ENCODE measurements around the gene GNL3.
A peak's percentile ranks its signal among the peaks of the same experiment; 100 is the strongest.

GNL3 gene

DNA sequence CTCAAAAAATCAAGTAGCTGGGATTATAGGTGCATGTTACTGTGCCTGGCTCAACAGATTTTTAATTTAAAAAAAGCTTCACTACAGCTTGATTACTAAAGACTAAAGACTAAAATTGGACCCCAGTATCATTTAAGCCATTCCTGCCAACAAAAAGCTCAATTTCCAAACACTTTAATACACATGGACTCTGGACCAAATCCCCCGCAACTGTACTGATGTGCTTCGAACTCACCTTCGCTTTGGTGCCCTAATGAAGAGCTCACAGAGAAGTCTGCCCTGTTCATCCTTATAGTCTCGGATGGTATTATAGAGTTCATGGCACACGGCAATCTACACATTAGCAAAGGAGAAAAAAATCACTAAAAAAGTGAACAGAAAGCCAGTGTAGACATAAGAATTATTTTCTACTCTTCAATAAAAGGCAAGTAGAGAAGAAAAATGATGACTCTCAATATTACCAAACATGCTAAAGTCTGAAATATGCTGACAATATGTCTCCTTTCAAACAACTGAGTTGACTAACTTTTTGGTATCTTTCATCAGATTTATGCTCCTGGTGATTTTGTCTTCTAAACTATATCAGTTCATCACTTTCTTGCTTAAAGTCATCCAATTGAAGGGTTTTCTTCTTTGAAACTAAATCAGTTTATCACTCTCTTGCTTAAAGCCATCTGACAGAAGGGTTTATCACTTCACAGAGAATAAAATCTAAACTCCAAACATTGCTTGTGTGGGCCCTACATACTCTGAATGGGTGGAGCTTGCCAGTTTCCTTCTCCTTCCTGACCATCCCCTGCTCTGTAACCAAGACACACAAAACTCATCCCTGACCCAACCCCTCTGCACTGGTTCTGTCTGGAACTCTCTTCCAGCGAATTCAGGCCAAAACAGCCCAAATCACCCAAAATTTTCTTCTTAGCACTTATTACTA, 7.3 kb upstream of the GNL3 start:
- peaks cover 9% of the 10 kb centered on the region for H3K4me1 ChIP-seq (ENCODE audit: insufficient read depth, low read length)
- H3K27me3 ChIP-seq (ENCODE audit: insufficient read depth, low read length) = no peaks in the 10 kb centered on the region
- no peak overlapping the region for H3K4me3 ChIP-seq (ENCODE audit: low read length)
- peaks cover 69% of the 10 kb centered on the region for H3K36me3 ChIP-seq (ENCODE audit: insufficient read depth, low read length)
- no peak overlapping the region for H2AFZ ChIP-seq (ENCODE audit: low read depth, low read length)
- peaks cover 4% of the 10 kb centered on the region for H3K9me3 ChIP-seq (ENCODE audit: low read length)

DNA sequence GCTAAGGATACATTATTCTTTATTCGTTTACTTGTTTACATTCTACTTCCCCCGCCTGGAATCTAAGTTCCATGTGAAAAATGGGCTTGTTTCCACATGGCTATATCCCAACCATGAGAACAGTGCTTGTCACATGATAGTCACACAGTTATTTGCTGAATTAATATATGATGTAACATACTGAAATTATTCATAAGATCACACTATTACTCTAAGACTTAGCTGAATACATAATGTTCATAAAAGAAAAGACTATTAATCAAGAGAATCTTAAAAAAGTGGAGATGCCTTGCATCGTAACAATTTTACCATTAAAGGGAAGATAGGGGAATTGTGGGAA, 6.7 kb upstream of the GNL3 start:
- Histone ChIP-seq H3K4me1 (ENCODE audit: insufficient read depth, low read length) (peaks cover 10% of the 10 kb centered on the region), H3K9me3 (ENCODE audit: low read length) (peaks cover 4% of the 10 kb centered on the region), H3K27me3 (ENCODE audit: insufficient read depth, low read length) (no peaks in the 10 kb centered on the region), H3K36me3 (ENCODE audit: insufficient read depth, low read length) (peaks cover 65% of the 10 kb centered on the region), H2AFZ (ENCODE audit: low read depth, low read length) (no peak overlapping the region), H3K4me3 (ENCODE audit: low read length) (no peak overlapping the region)

DNA sequence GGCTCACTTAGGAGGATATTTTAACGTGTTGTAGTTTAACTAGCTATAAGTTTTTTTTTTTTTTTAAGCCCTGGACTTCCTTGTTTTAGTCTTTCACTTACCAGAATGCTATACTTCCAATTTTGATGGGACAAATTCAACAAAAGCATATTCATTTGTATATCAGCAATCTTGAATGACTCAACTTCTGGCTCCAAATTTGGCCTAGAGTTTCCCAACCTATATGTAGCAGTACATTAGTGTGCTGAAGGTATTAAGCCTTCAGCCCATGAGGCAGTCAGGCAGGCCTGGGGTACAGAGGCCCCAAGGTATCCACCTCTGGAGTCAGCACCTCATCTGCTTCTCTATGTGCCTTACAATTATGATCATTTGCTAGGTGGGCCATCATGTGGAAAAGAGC, 6.0 kb upstream of the GNL3 start:
- H2AFZ ChIP-seq (ENCODE audit: low read depth, low read length) = no peak overlapping the region
- no peaks in the 10 kb centered on the region for H3K27me3 ChIP-seq (ENCODE audit: insufficient read depth, low read length)
- H3K4me1 ChIP-seq (ENCODE audit: insufficient read depth, low read length) = peaks cover 15% of the 10 kb centered on the region
- H3K4me3 ChIP-seq (ENCODE audit: low read length) = no peak overlapping the region
- peaks cover 61% of the 10 kb centered on the region for H3K36me3 ChIP-seq (ENCODE audit: insufficient read depth, low read length)
- H3K9me3 ChIP-seq (ENCODE audit: low read length) = peaks cover 4% of the 10 kb centered on the region

DNA sequence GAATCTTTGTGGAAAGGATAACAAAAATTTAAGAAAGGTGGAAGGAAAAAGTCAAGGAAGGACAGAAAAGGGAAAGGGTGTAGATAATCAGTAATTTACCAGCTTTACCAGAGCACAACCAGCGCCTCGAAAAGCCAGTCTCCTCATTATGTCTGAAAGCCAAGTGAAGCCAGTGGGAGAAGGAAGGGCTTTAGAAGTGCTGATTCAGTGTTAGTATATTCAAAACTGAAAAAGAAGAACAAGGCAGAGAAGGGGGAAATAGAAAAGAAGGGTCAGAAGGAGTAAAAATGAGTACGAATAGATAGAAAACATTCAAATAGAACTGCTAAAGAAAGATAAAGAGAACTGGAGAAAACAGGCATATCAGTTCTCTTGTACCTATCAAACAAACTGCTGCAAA, 4.2 kb upstream of the GNL3 start:
- H3K4me1 ChIP-seq (ENCODE audit: insufficient read depth, low read length) = peaks cover 20% of the 10 kb centered on the region
- peaks cover 2% of the 10 kb centered on the region for H3K9me3 ChIP-seq (ENCODE audit: low read length)
- no peak overlapping the region for H2AFZ ChIP-seq (ENCODE audit: low read depth, low read length)
- no peak overlapping the region for H3K4me3 ChIP-seq (ENCODE audit: low read length)
- no peaks in the 10 kb centered on the region for H3K27me3 ChIP-seq (ENCODE audit: insufficient read depth, low read length)
- peaks cover 46% of the 10 kb centered on the region for H3K36me3 ChIP-seq (ENCODE audit: insufficient read depth, low read length)

DNA sequence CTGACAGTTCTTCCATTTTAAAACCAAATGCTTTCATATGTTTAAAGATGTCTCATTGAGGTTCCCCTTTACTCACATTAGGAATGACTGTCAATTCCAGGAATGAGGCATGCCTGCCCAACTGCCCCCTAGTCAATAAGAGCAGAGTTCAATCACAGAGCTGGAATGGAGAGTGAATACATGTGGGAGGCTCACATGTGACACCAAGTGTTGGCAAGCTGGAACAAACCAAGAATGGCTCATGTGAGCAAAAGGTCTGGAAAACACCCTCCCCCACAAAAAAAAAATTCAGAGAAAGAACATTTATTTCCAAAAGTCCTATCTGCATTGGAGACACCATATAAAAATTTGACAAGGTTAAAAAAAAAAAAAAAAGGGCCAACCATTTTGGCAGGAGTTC, 3.8 kb upstream of the GNL3 start:
- Histone ChIP-seq H3K4me1 (ENCODE audit: insufficient read depth, low read length) (peaks cover 25% of the 10 kb centered on the region), H3K9me3 (ENCODE audit: low read length) (no peaks in the 10 kb centered on the region), H3K36me3 (ENCODE audit: insufficient read depth, low read length) (peaks cover 42% of the 10 kb centered on the region), H3K27me3 (ENCODE audit: insufficient read depth, low read length) (no peaks in the 10 kb centered on the region), H2AFZ (ENCODE audit: low read depth, low read length) (no peak overlapping the region), H3K4me3 (ENCODE audit: low read length) (no peak overlapping the region)

DNA sequence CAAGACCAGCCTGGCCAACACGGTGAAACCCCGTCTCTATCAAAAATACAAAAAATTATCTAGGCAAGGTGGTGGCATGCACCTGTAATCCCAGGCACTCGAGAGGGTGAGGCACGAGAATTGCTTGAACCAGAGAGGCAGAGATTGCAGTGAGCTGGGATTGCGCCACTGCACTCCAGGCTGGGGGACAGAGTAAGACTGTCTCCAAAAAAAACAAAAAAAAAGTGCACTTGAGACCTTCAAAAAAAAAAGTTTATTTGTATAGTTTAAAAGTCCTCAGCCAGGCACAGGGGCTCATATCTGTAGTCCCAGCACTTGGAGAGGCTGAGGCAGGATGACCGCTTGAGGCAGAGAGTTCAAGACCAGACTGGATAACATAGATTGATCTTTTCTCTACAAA, 2.2 kb upstream of the GNL3 start:
- Histone ChIP-seq H3K27me3 (ENCODE audit: insufficient read depth, low read length) (no peaks in the 10 kb centered on the region), H3K36me3 (ENCODE audit: insufficient read depth, low read length) (peaks cover 44% of the 10 kb centered on the region), H3K4me1 (ENCODE audit: insufficient read depth, low read length) (peaks cover 33% of the 10 kb centered on the region), H3K9me3 (ENCODE audit: low read length) (no peaks in the 10 kb centered on the region), H3K4me3 (ENCODE audit: low read length) (no peak overlapping the region), H2AFZ (ENCODE audit: low read depth, low read length) (no peak overlapping the region)

DNA sequence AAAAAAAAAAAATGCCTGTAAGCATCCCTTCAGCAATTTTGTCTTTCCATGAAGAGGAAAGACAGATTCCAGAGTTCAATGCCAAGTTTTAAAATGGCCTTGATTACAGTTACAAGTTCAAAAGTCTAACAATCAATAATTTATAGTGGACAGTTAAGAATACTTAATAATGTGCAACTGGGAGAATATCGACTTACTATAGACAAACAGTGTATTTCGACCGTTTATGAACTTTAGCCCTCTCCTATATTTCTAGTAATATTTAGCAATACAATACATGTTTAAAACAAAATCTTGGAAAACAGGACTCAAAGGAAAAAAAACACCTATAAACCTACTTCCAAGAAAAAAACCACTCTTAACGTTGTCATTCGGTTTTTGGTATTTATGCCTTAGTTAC, 1.6 kb upstream of the GNL3 start:
- peaks cover 33% of the 10 kb centered on the region for H3K4me1 ChIP-seq (ENCODE audit: insufficient read depth, low read length)
- peaks cover 44% of the 10 kb centered on the region for H3K36me3 ChIP-seq (ENCODE audit: insufficient read depth, low read length)
- no peaks in the 10 kb centered on the region for H3K9me3 ChIP-seq (ENCODE audit: low read length)
- H3K4me3 ChIP-seq (ENCODE audit: low read length) = peak overlapping the region; percentile 86
- no peak overlapping the region for H2AFZ ChIP-seq (ENCODE audit: low read depth, low read length)
- no peaks in the 10 kb centered on the region for H3K27me3 ChIP-seq (ENCODE audit: insufficient read depth, low read length)

DNA sequence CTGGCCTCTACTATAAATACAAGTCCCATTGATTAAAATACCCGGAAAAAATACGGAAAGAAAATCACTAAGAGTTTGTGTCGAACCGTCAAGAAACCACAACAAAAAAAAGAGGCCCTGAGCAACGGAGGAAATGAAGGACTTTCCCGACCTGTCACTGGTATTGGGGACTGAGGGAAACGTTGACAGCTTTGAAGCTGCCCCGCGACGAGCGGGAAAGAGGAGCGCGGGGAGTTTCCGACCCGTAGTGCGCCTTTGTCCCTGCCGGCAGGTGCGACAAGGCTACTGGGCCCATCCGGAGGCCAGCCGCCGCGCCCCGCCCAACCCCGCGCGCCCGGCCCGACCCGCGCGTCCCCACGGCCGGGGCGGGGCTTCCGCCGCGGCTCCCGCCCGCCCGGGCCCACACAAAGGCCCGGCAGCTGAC, 535 bp upstream of the GNL3 start:
- Histone ChIP-seq H3K36me3 (ENCODE audit: insufficient read depth, low read length) (peaks cover 42% of the 10 kb centered on the region), H3K9me3 (ENCODE audit: low read length) (no peaks in the 10 kb centered on the region)

DNA sequence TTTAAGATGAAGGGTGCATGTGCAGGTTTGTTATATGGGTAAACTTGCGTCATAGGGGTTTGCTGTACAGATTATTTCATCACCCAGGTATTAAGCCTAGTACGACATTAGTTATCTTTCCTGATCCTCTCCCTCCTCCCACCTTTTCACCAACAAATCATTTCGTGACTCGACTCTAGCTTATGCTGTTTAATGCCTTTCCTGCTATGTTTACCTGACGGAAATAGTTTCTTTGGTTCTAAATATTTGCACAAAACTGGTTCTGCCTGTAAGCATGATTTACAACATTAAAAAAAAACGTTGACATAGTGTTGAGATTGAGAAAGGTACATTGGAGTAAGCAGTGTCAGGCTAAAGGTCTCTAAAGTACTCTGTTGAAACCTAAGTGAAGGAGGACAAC, 2.4 kb downstream of the GNL3 start:
- H3K4me1 ChIP-seq (ENCODE audit: insufficient read depth, low read length) = peaks cover 24% of the 10 kb centered on the region
- H3K4me3 ChIP-seq (ENCODE audit: low read length) = no peak overlapping the region
- H3K27me3 ChIP-seq (ENCODE audit: insufficient read depth, low read length) = no peaks in the 10 kb centered on the region
- no peaks in the 10 kb centered on the region for H3K9me3 ChIP-seq (ENCODE audit: low read length)
- no peak overlapping the region for H2AFZ ChIP-seq (ENCODE audit: low read depth, low read length)
- H3K36me3 ChIP-seq (ENCODE audit: insufficient read depth, low read length) = peaks cover 58% of the 10 kb centered on the region

More for the DNA sequence above, 535 bp upstream of the GNL3 start:
- Histone ChIP-seq H3K27me3 (ENCODE audit: insufficient read depth, low read length) (no peaks in the 10 kb centered on the region), H3K4me1 (ENCODE audit: insufficient read depth, low read length) (peaks cover 33% of the 10 kb centered on the region), H3K4me3 (ENCODE audit: low read length) (peak overlapping the region; percentile 86), H2AFZ (ENCODE audit: low read depth, low read length) (no peak overlapping the region)

DNA sequence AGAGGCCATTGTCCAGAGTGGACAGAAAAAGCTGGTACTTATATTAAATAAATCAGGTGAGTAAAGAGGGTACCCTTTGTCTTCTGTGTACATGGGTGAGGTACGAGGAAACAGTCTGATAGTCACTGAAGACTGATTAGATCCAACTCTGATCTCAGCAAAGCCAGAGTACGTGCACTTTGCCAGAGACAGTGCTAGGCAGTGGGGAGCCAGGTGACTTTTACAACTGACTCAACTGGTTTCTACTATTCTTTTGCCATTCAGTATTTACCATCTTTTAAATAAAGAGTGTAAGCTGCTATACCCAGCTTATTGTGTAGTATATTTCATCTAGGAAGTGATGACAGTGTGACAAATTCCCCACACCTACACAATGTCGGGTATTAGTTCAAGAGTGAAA, 3.3 kb downstream of the GNL3 start:
- no peaks in the 10 kb centered on the region for H3K27me3 ChIP-seq (ENCODE audit: insufficient read depth, low read length)
- peaks cover 66% of the 10 kb centered on the region for H3K36me3 ChIP-seq (ENCODE audit: insufficient read depth, low read length)
- H3K4me1 ChIP-seq (ENCODE audit: insufficient read depth, low read length) = peaks cover 23% of the 10 kb centered on the region
- H2AFZ ChIP-seq (ENCODE audit: low read depth, low read length) = no peak overlapping the region
- no peaks in the 10 kb centered on the region for H3K9me3 ChIP-seq (ENCODE audit: low read length)
- no peak overlapping the region for H3K4me3 ChIP-seq (ENCODE audit: low read length)

DNA sequence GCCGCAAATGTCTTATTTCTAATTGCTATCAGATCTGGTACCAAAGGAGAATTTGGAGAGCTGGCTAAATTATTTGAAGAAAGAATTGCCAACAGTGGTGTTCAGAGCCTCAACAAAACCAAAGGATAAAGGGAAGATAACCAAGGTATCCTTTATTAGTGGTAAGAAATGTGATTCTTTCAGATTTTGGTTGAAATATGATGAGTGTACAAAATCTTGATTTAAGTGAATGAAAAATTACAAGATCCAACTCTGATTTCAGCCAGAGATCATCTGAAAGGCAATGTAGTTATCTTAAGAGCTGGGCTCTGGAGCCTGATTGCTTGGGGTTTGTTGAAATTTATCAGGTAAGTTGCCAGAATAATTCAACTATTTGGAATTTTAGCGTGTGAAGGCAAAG, 4.7 kb downstream of the GNL3 start:
- H3K27me3 ChIP-seq (ENCODE audit: insufficient read depth, low read length) = no peaks in the 10 kb centered on the region
- peaks cover 18% of the 10 kb centered on the region for H3K4me1 ChIP-seq (ENCODE audit: insufficient read depth, low read length)
- H3K36me3 ChIP-seq (ENCODE audit: insufficient read depth, low read length) = peaks cover 79% of the 10 kb centered on the region
- no peak overlapping the region for H2AFZ ChIP-seq (ENCODE audit: low read depth, low read length)
- no peak overlapping the region for H3K4me3 ChIP-seq (ENCODE audit: low read length)
- no peaks in the 10 kb centered on the region for H3K9me3 ChIP-seq (ENCODE audit: low read length)

DNA sequence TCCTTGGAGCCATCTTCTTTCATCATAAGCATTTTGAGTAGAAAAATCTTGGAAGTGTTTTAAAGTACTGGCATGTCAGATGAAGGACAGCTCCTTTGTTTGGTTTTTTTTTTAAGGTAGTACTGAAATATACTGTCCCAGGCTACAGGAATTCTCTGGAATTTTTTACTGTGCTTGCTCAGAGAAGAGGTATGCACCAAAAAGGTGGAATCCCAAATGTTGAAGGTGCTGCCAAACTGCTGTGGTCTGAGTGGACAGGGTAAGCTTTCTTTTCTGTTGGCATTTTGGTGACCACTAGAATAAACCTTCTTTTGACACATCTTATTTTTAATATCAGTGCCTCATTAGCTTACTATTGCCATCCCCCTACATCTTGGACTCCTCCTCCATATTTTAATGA, 7.2 kb downstream of the GNL3 start:
- Histone ChIP-seq H2AFZ (ENCODE audit: low read depth, low read length) (no peak overlapping the region), H3K4me3 (ENCODE audit: low read length) (no peak overlapping the region), H3K36me3 (ENCODE audit: insufficient read depth, low read length) (peaks cover 93% of the 10 kb centered on the region), H3K9me3 (ENCODE audit: low read length) (no peaks in the 10 kb centered on the region), H3K4me1 (ENCODE audit: insufficient read depth, low read length) (no peaks in the 10 kb centered on the region), H3K27me3 (ENCODE audit: insufficient read depth, low read length) (no peaks in the 10 kb centered on the region)

DNA sequence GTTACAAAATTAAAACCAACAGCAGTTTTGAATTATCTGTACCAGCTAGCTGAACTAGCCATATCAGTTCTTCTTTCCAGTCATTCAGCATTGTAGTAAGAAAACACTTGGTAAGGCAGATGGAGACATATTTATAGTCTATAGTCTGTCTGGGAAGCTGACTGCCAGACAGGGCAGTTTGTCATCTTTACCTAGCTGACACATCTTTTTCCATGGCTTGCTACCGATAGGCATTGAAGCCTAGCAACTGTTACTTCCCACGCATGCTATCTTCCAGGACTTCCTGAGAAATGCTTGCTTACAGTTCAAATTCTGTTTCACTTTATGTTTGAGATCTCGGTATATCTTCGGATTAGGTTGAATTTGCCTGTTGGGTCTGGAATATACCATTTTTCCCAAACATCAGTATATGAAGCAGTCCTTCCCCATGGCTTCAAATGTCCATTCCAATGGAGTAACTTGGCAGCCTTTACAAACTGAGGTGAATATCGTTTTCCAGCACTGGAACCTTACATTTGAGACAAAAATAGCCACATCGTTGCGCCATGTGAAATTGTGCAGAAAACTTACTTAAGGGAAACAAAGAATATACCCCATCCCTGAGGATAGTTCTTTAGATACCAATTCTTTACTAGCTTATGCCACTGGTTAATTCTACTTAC, 8.8 kb downstream of the GNL3 start:
- peaks cover 82% of the 10 kb centered on the region for H3K36me3 ChIP-seq (ENCODE audit: insufficient read depth, low read length)
- H2AFZ ChIP-seq (ENCODE audit: low read depth, low read length) = no peak overlapping the region
- H3K27me3 ChIP-seq (ENCODE audit: insufficient read depth, low read length) = no peaks in the 10 kb centered on the region
- H3K4me1 ChIP-seq (ENCODE audit: insufficient read depth, low read length) = no peaks in the 10 kb centered on the region
- no peaks in the 10 kb centered on the region for H3K9me3 ChIP-seq (ENCODE audit: low read length)
- H3K4me3 ChIP-seq (ENCODE audit: low read length) = no peak overlapping the region

Measured in neuron (in vitro differentiated cells).